HEK293T (cell line): Measurements from ENCODE around the gene KRT32.

Source experiments
- FOXM1 ChIP-seq: fragments of 450-650 bp; IDR thresholded peaks from 2 replicates; pipeline ENCODE4 v1.6.1; 2017; ENCODE audit warnings: mild to moderate bottlenecking, borderline replicate concordance
- SP1 ChIP-seq: fragments of 450-650 bp; IDR thresholded peaks from 2 replicates; pipeline ENCODE4 v1.6.1; 2017

DNA sequence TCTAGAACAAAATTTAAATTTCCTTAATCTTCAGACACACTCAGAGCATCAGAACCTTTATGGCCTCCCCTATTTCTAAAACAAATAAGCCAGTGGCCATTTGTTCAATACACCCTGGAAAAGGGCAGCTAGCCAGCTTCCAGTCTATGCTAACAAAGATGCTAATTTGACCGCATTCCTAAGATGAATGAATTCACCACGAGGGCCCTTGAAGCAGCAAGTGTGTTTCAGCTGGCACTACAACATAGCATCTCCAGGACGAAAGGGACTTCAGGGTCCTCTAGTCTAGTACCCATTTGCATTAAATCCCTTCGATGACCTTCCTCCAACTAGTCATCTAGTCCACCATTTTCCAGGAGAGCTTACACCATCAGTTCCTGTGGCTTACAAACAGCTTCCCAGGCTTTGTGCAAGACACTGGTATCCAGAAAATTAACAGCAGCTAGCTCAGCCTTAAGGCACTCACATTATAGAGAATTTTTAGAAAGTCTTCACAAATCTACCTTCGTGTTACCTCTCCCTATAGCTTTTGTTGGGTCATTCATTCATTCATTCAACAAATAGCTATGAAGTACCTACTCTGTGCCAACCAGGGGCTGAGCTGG, 53.7 kb downstream of the KRT32 start:
- TF ChIP-seq FOXM1, result no peak
- TF ChIP-seq SP1, result no peak
